LNCaP clone FGC (cell line): ENCODE results near the gene CYP2C19.

Experiments
- DNase-seq: peaks from one replicate; pipeline ENCODE4 v3.0.0-alpha.2; 2011; ENCODE audit warnings: low read depth
- H3K4me3 ChIP-seq: 2 replicates; pipeline ENCODE4 v1.5.1; 2011; ENCODE audit warnings: mild to moderate bottlenecking, low read depth, low read length, control low read depth
- CTCF ChIP-seq: IDR thresholded peaks from 2 replicates; pipeline ENCODE4 v1.5.1; 2012; ENCODE audit warnings: mild to moderate bottlenecking; ENCODE audit not compliant: control insufficient read depth, insufficient read depth; ENCODE audit errors: extremely low read depth

The CYP2C19 gene

GRCh38 chr10:94762393-94762792 lies at the start of gene CYP2C19:
TSS of gene CYP2C19 (plus strand) at chr10:94762681. CDS start at chr10:94762706, 25 bp downstream.
- TF ChIP-seq CTCF, result no peak
- no peak for DNase-seq

GRCh38 chr10:94725871-94726270 lies 36.6 kb upstream of the CYP2C19 start:
- no peak overlapping the region for H3K4me3 ChIP-seq
- no peak for TF ChIP-seq CTCF
- no peak for DNase-seq

More at GRCh38 chr10:94762393-94762792, at the start of gene CYP2C19:
- no peak within 1 kb of the TSS for H3K4me3 ChIP-seq

GRCh38 chr10:94735197-94735596 lies 27.3 kb upstream of the CYP2C19 start:
- DNase-seq, result no peak
- no peak overlapping the region for H3K4me3 ChIP-seq
- no peak for TF ChIP-seq CTCF

- DNase-seq, result no peak
- TF ChIP-seq CTCF, result no peak
- H3K4me3 ChIP-seq, result no peak overlapping the region
Measured at GRCh38 chr10:94738588-94738987, 23.9 kb upstream of the CYP2C19 start.

- DNase-seq, result no peak
- no peak for TF ChIP-seq CTCF
- H3K4me3 ChIP-seq, result no peak overlapping the region
Measured at GRCh38 chr10:94747137-94747536, 15.3 kb upstream of the CYP2C19 start.

GRCh38 chr10:94747838-94748237 lies 14.6 kb upstream of the CYP2C19 start:
- no peak overlapping the region for H3K4me3 ChIP-seq
- TF ChIP-seq CTCF, result no peak
- no peak for DNase-seq

GRCh38 chr10:94757916-94758315 lies 4.6 kb upstream of the CYP2C19 start:
- no peak for TF ChIP-seq CTCF
- no peak for DNase-seq
- no peak overlapping the region for H3K4me3 ChIP-seq
